ENCODE results near the gene SGIP1. TPM values are rescaled to one million over a fixed set of nuclear protein-coding genes. Genes with fewer than 3 reads are reported as not detected.

Gene SGIP1
- 2.4 and 4.1 TPM in 2 replicates for total RNA-seq (2014; rRNA removed; shearing (Covaris generic))
- polyA plus RNA-seq (2016; fragmentation: Nextera tagmentation; extraction: Ambion mirVana): 4.5 and 6.1 TPM in 2 replicates
- long read RNA-seq, partial matches to known transcripts: 0 of 1 reads
- long read RNA-seq, other reads (novel, unspliced or antisense): 1 of 1 reads

GRCh38 chr1:66533804-66534740 lies at the start of gene SGIP1:
TSS of gene SGIP1 (plus strand) at chr1:66534153. CDS start at chr1:66534359, 206 bp downstream.
- Histone ChIP-seq H3K36me3 (ENCODE audit: insufficient read depth) (no peaks in the 10 kb centered on the region), H3K9me2 (ENCODE audit: insufficient read depth) (no peaks in the 10 kb centered on the region; the same call in none of the 2 replicates), H4K20me1 (replicated peaks; ENCODE audit: insufficient read depth) (no peaks in the 10 kb centered on the region), H3K27ac (ENCODE audit: low read depth) (no peak within 1 kb of the TSS), H3K4me3 (peak within 1 kb of the TSS; percentile 83), H2AFZ (peak within 1 kb of the TSS; percentile 98), H3K4me1 (ENCODE audit: insufficient read depth) (peaks cover 27% of the 10 kb centered on the region), H3F3A (replicated peaks; ENCODE audit: low read depth) (no peaks in the 10 kb centered on the region), H3K79me2 (replicated peaks; ENCODE audit: insufficient read depth) (no peaks in the 10 kb centered on the region), H3K27me3 (ENCODE audit: insufficient read depth) (peaks cover 21% of the 10 kb centered on the region), H3K4me2 (peak within 1 kb of the TSS; percentile 98)
- H3K27me3 Mint-ChIP-seq (ENCODE audit: insufficient read depth, low read depth, poor library complexity): peaks cover 14% of the 10 kb centered on the region
- TF ChIP-seq CREB1 (CRISPR knock-in tag; IDR thresholded peaks at IDR 0.05; ENCODE audit: low read depth) (peak; percentile 41), CTCF (conservative IDR thresholded peaks at IDR 0.05; ENCODE audit: low read depth in 2 of 2) (no peak), POLR2AphosphoS5 (IDR thresholded peaks at IDR 0.05; ENCODE audit: low read depth) (peak; percentile 43; the same call in 1 of the 2 replicates)
- DNase-seq (ENCODE audit: low spot score): peak; percentile 84
- peaks cover 31% of the 10 kb centered on the region for H3K4me1 Mint-ChIP-seq
- no peak within 1 kb of the TSS for H3K27ac Mint-ChIP-seq
- peak within 1 kb of the TSS; percentile 89 for H3K4me3 Mint-ChIP-seq
- H3K9me3 Mint-ChIP-seq: no peaks in the 10 kb centered on the region
- H3K36me3 Mint-ChIP-seq (ENCODE audit: low read depth): no peaks in the 10 kb centered on the region
- ATAC-seq: peak; percentile 89

DNA sequence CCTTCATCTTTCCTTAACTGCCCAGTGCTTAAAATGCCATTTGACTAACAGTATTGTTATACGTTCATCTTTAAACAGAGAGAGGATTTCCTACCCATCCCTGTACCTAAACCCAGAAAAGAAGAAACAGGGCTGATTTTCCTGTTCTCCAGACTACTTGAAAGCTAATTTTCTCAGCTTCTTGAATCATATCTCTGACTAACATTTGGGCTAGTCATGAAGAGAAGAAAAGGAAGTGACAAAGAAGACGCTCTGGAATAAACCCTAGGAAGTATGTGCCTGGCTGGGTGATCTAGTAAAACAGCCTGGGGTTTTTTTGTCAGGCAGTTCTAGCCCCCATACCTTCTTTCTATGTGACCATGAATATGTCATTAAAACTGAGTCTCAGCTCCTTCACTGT lies 44.8 kb upstream of the SGIP1 start:
- Mint-ChIP-seq H3K9me3 (peaks cover 2% of the 10 kb centered on the region; the same call in 1 of the 3 replicates), H3K4me3 (no peak overlapping the region), H3K36me3 (ENCODE audit: low read depth) (no peaks in the 10 kb centered on the region), H3K4me1 (no peaks in the 10 kb centered on the region), H3K27me3 (ENCODE audit: insufficient read depth, low read depth, poor library complexity) (no peaks in the 10 kb centered on the region), H3K27ac (no peak overlapping the region)
- Histone ChIP-seq H3K9me2 (ENCODE audit: insufficient read depth) (no peaks in the 10 kb centered on the region), H4K20me1 (replicated peaks; ENCODE audit: insufficient read depth) (no peaks in the 10 kb centered on the region), H3K27ac (ENCODE audit: low read depth) (no peak overlapping the region), H3K4me2 (no peak overlapping the region), H2AFZ (0 out of 2 replicates have a peak overlapping the region, but pooled peaks have one; percentile 43), H3F3A (replicated peaks; ENCODE audit: low read depth) (no peaks in the 10 kb centered on the region), H3K4me1 (ENCODE audit: insufficient read depth) (no peaks in the 10 kb centered on the region), H3K4me3 (no peak overlapping the region), H3K36me3 (ENCODE audit: insufficient read depth) (no peaks in the 10 kb centered on the region), H3K79me2 (replicated peaks; ENCODE audit: insufficient read depth) (no peaks in the 10 kb centered on the region), H3K27me3 (ENCODE audit: insufficient read depth) (no peaks in the 10 kb centered on the region)
- no peak for TF ChIP-seq ZNF331 (CRISPR knock-in tag; IDR thresholded peaks at IDR 0.05; ENCODE audit: low read depth)
- TF ChIP-seq POLR2AphosphoS5 (IDR thresholded peaks at IDR 0.05; ENCODE audit: low read depth): no peak
- no peak for TF ChIP-seq CTCF (conservative IDR thresholded peaks at IDR 0.05; ENCODE audit: low read depth in 2 of 2)
- TF ChIP-seq EZH2 (IDR thresholded peaks at IDR 0.05; ENCODE audit: low read depth, unreplicated experiment): no peak
- TF ChIP-seq NANOG (IDR thresholded peaks at IDR 0.05; ENCODE audit: borderline replicate concordance): no peak
- TF ChIP-seq EZH2phosphoT487 (IDR thresholded peaks at IDR 0.05; ENCODE audit: unreplicated experiment): no peak
- no peak for ATAC-seq
- no peak for DNase-seq (ENCODE audit: low spot score)

All from GM23338 (cell line).